Activated CD4-positive, alpha-beta memory T cell treated with anti-CD3 and anti-CD28 coated beads for 36 hours (primary cell): ENCODE measurements around the gene CDKN2AIPNL. TPM values are rescaled to one million over a fixed set of nuclear protein-coding genes. Genes with fewer than 3 reads are reported as not detected.
"Not testable (repeated sequence)": the region's sequence is repeated elsewhere in the genome, so short reads cannot be mapped to it uniquely, and the experiment has no call there.

Experiments
- CTCF ChIA-PET: fragments of 350-600 bp; sonication (Branson Sonifier 250); formaldehyde crosslinking; loops from one replicate; lab custom pipeline; 2021; ENCODE audit warnings: antibody characterized with exemption, inconsistent platforms; lab: Charles Lee
- POLR2A ChIA-PET: fragments of 350-600 bp; sonication (Branson Sonifier 250); formaldehyde crosslinking; loops from one replicate; lab custom pipeline; 2021; ENCODE audit warnings: antibody characterized with exemption; lab: Charles Lee
- DNase-seq: peaks from one replicate; pipeline ENCODE4 v3.0.0-alpha.2; 2020
- H3K27ac Mint-ChIP-seq: one replicate; pipeline ENCODE4 v1.8.0; 2021; ENCODE audit warnings: mixed read lengths
- H3K27me3 Mint-ChIP-seq: one replicate; pipeline ENCODE4 v1.8.0; 2021; ENCODE audit warnings: mixed read lengths
- H3K36me3 Mint-ChIP-seq: one replicate; pipeline ENCODE4 v1.8.0; 2021; ENCODE audit warnings: mixed read lengths
- H3K4me1 Mint-ChIP-seq: one replicate; pipeline ENCODE4 v1.8.0; 2021; ENCODE audit warnings: low read depth, mixed read lengths
- H3K4me3 Mint-ChIP-seq: one replicate; pipeline ENCODE4 v1.8.0; 2021; ENCODE audit warnings: mild to moderate bottlenecking, mixed read lengths
- H3K9me3 Mint-ChIP-seq: one replicate; pipeline ENCODE4 v1.8.0; 2021; ENCODE audit warnings: mixed read lengths
- intact Hi-C: fragments of 100-400 bp; cut with micrococcal nuclease; formaldehyde crosslinking; loops from one replicate; pipeline ENCODE4 v1.15.1; 2023
- total RNA-seq, 2 experiments: library from RNA; stranded (reverse); gene quantifications; one replicate each; pipeline ENCODE4 v1.2.3, GENCODE V29; 2021

CDKN2AIPNL gene
- total RNA-seq, 2 experiments from 2014 or later: 32.0 to 33.3 TPM

- Mint-ChIP-seq H3K9me3 (no peaks in the 10 kb centered on the region), H3K4me1 (peaks cover 33% of the 10 kb centered on the region), H3K36me3 (no peaks in the 10 kb centered on the region), H3K4me3 (peak overlapping the region; percentile 9), H3K27me3 (no peaks in the 10 kb centered on the region), H3K27ac (peak overlapping the region; percentile 77)
- DNase-seq: peak; percentile 84
- ChIA-PET POLR2A (interaction anchor here (0.5 to 2.3 kb wide), 7 partner anchors 12 to 425 kb away, joined by 3 to 7 read pairs (median 3); partner anchors contain the start of gene UBE2B), CTCF (interaction anchor here (0.6 to 2.1 kb wide), 7 partner anchors 11 to 151 kb away, joined by 3 to 9 read pairs (median 3); partner anchors contain the start of genes CDKN2AIPNL and JADE2)
- intact Hi-C loops: loop anchor here (1.0 to 2.0 kb wide), 2 partner anchors 66 to 90 kb away; no protein-coding TSS in a partner anchor
These were observed 25.1 kb upstream of the CDKN2AIPNL start for GRCh38 chr5:134436523-134437339.

- Mint-ChIP-seq H3K27ac (peak overlapping the region; percentile 25), H3K9me3 (no peaks in the 10 kb centered on the region), H3K36me3 (no peaks in the 10 kb centered on the region), H3K4me1 (peaks cover 33% of the 10 kb centered on the region), H3K27me3 (no peaks in the 10 kb centered on the region), H3K4me3 (no peak overlapping the region)
- intact Hi-C loops: no loop called here
- POLR2A ChIA-PET: interaction anchor here (1.7 to 2.3 kb wide), 2 partner anchors 30 to 68 kb away, joined by 4 to 7 read pairs; no protein-coding TSS in a partner anchor
- DNase-seq: peak; percentile 63
- CTCF ChIA-PET: interaction anchor here (2.1 kb wide), 1 partner anchor 24 kb away, joined by 9 read pairs; the partner anchor contains the start of gene CDKN2AIPNL
These were observed 23.9 kb upstream of the CDKN2AIPNL start for GRCh38 chr5:134435560-134435959.

- intact Hi-C loops: no loop called here
- Mint-ChIP-seq H3K4me3 (no peak overlapping the region), H3K36me3 (no peaks in the 10 kb centered on the region), H3K27me3 (no peaks in the 10 kb centered on the region), H3K4me1 (peaks cover 33% of the 10 kb centered on the region), H3K9me3 (no peaks in the 10 kb centered on the region), H3K27ac (peak overlapping the region; percentile 9)
- CTCF ChIA-PET: no interaction called here
- POLR2A ChIA-PET: no interaction called here
- DNase-seq: no peak
These were observed 21.1 kb upstream of the CDKN2AIPNL start for GRCh38 chr5:134432677-134433359.

GRCh38 chr5:134432174-134432573 is 20.5 kb upstream of the CDKN2AIPNL start:
- Mint-ChIP-seq H3K36me3 (no peaks in the 10 kb centered on the region), H3K4me1 (peaks cover 30% of the 10 kb centered on the region), H3K4me3 (no peak overlapping the region), H3K9me3 (no peaks in the 10 kb centered on the region), H3K27ac (no peak overlapping the region), H3K27me3 (no peaks in the 10 kb centered on the region)
- ChIA-PET CTCF (no interaction called here), POLR2A (no interaction called here)
- peak; percentile 49 for DNase-seq
- intact Hi-C loops: no loop called here

GRCh38 chr5:134430001-134430569 is 18.4 kb upstream of the CDKN2AIPNL start:
- ChIA-PET POLR2A (no interaction called here), CTCF (interaction anchor here (0.9 to 1.0 kb wide), 2 partner anchors 156 to 157 kb away, joined by 3 read pairs; no protein-coding TSS in a partner anchor)
- Mint-ChIP-seq H3K4me3 (no peak overlapping the region), H3K27me3 (no peaks in the 10 kb centered on the region), H3K9me3 (no peaks in the 10 kb centered on the region), H3K27ac (no peak overlapping the region), H3K36me3 (no peaks in the 10 kb centered on the region), H3K4me1 (peaks cover 13% of the 10 kb centered on the region)
- no peak for DNase-seq
- intact Hi-C loops: no loop called here

- no peak overlapping the region for H3K4me3 Mint-ChIP-seq
- POLR2A ChIA-PET: no interaction called here
- no peaks in the 10 kb centered on the region for H3K27me3 Mint-ChIP-seq
- intact Hi-C loops: no loop called here
- no peaks in the 10 kb centered on the region for H3K36me3 Mint-ChIP-seq
- DNase-seq: no peak
- no peak overlapping the region for H3K27ac Mint-ChIP-seq
- no peaks in the 10 kb centered on the region for H3K9me3 Mint-ChIP-seq
- CTCF ChIA-PET: interaction anchor here (1.5 kb wide), 1 partner anchor 16 kb away, joined by 4 read pairs; the partner anchor contains the start of gene CDKN2AIPNL
- H3K4me1 Mint-ChIP-seq: peaks cover 7% of the 10 kb centered on the region
These were observed 15.9 kb upstream of the CDKN2AIPNL start for GRCh38 chr5:134427540-134428041.

GRCh38 chr5:134426361-134426760 is 14.7 kb upstream of the CDKN2AIPNL start:
- Mint-ChIP-seq H3K4me3 (no peak overlapping the region), H3K9me3 (no peaks in the 10 kb centered on the region)
- intact Hi-C loops: no loop called here

GRCh38 chr5:134423376-134423775 is 11.7 kb upstream of the CDKN2AIPNL start:
- Mint-ChIP-seq H3K27me3 (no peaks in the 10 kb centered on the region), H3K4me1 (no peaks in the 10 kb centered on the region), H3K9me3 (no peaks in the 10 kb centered on the region), H3K36me3 (no peaks in the 10 kb centered on the region), H3K27ac (no peak overlapping the region), H3K4me3 (no peak overlapping the region)
- CTCF ChIA-PET: interaction anchor here (0.5 kb wide), 1 partner anchor 19 kb away, joined by 3 read pairs; no protein-coding TSS in a partner anchor
- no peak for DNase-seq
- intact Hi-C loops: no loop called here
- POLR2A ChIA-PET: no interaction called here

More at GRCh38 chr5:134426361-134426760, 14.7 kb upstream of the CDKN2AIPNL start:
- H3K4me1 Mint-ChIP-seq: no peaks in the 10 kb centered on the region
- no peaks in the 10 kb centered on the region for H3K36me3 Mint-ChIP-seq
- H3K27me3 Mint-ChIP-seq: no peaks in the 10 kb centered on the region
- CTCF ChIA-PET: interaction anchor here (0.8 to 1.3 kb wide), 2 partner anchors 11 to 160 kb away, joined by 3 to 4 read pairs; no protein-coding TSS in a partner anchor
- no peak for DNase-seq
- no peak overlapping the region for H3K27ac Mint-ChIP-seq
- POLR2A ChIA-PET: interaction anchor here (0.5 kb wide), 1 partner anchor 107 kb away, joined by 3 read pairs; no protein-coding TSS in a partner anchor

GRCh38 chr5:134422791-134423365 is 11.2 kb upstream of the CDKN2AIPNL start:
- POLR2A ChIA-PET: no interaction called here

GRCh38 chr5:134421038-134421437 is 9.4 kb upstream of the CDKN2AIPNL start:
- H3K4me1 Mint-ChIP-seq, H3K27ac Mint-ChIP-seq, POLR2A ChIA-PET, DNase-seq, intact Hi-C loops, H3K36me3 Mint-ChIP-seq, CTCF ChIA-PET, H3K4me3 Mint-ChIP-seq, H3K9me3 Mint-ChIP-seq, H3K27me3 Mint-ChIP-seq: not testable (repeated sequence)

More at GRCh38 chr5:134422791-134423365, 11.2 kb upstream of the CDKN2AIPNL start:
- no peak for DNase-seq
- CTCF ChIA-PET: no interaction called here
- no peaks in the 10 kb centered on the region for H3K36me3 Mint-ChIP-seq
- H3K27me3 Mint-ChIP-seq: no peaks in the 10 kb centered on the region
- no peak overlapping the region for H3K27ac Mint-ChIP-seq
- H3K4me1 Mint-ChIP-seq: no peaks in the 10 kb centered on the region
- intact Hi-C loops: no loop called here
- H3K9me3 Mint-ChIP-seq: no peaks in the 10 kb centered on the region
- no peak overlapping the region for H3K4me3 Mint-ChIP-seq

GRCh38 chr5:134420343-134420742 is 8.7 kb upstream of the CDKN2AIPNL start:
- DNase-seq: no peak
- ChIA-PET POLR2A (no interaction called here), CTCF (no interaction called here)
- no peaks in the 10 kb centered on the region for H3K4me1 Mint-ChIP-seq
- H3K9me3 Mint-ChIP-seq: no peaks in the 10 kb centered on the region
- no peak overlapping the region for H3K27ac Mint-ChIP-seq
- no peaks in the 10 kb centered on the region for H3K27me3 Mint-ChIP-seq
- H3K36me3 Mint-ChIP-seq: no peaks in the 10 kb centered on the region
- intact Hi-C loops: no loop called here
- no peak overlapping the region for H3K4me3 Mint-ChIP-seq
